ENCODE data around the gene LMAN1L.

LMAN1L gene

GRCh38 chr15:74812533-74812932 is at the start of gene LMAN1L:
Gene LMAN1L (plus strand): TSS chr15:74812835. CDS start chr15:74812855, 20 bp downstream.
- no peak for DNase-seq (ENCODE audit: low read depth, low spot score)

GRCh38 chr15:74763416-74763815 is 49.2 kb upstream of the LMAN1L start:
- no peak for DNase-seq (ENCODE audit: low read depth, low spot score)

- DNase-seq (ENCODE audit: low read depth, low spot score), result no peak
Observed at GRCh38 chr15:74767167-74768098, 45.2 kb upstream of the LMAN1L start.

GRCh38 chr15:74768099-74768770 is 44.4 kb upstream of the LMAN1L start:
- no peak for DNase-seq (ENCODE audit: low read depth, low spot score)

GRCh38 chr15:74768771-74769342 is 43.8 kb upstream of the LMAN1L start:
- DNase-seq (ENCODE audit: low read depth, low spot score), result no peak

- no peak for DNase-seq (ENCODE audit: low read depth, low spot score)
Observed at GRCh38 chr15:74769463-74770025, 43.1 kb upstream of the LMAN1L start.

GRCh38 chr15:74770211-74770903 is 42.3 kb upstream of the LMAN1L start:
- DNase-seq (ENCODE audit: low read depth, low spot score), result no peak

GRCh38 chr15:74773329-74773728 is 39.3 kb upstream of the LMAN1L start:
- DNase-seq (ENCODE audit: low read depth, low spot score), result no peak

- no peak for DNase-seq (ENCODE audit: low read depth, low spot score)
Observed at GRCh38 chr15:74773731-74774252, 38.8 kb upstream of the LMAN1L start.

GRCh38 chr15:74775132-74775562 is 37.5 kb upstream of the LMAN1L start:
- no peak for DNase-seq (ENCODE audit: low read depth, low spot score)

- no peak for DNase-seq (ENCODE audit: low read depth, low spot score)
Observed at GRCh38 chr15:74775894-74776293, 36.7 kb upstream of the LMAN1L start.

GRCh38 chr15:74776821-74777768 is 35.5 kb upstream of the LMAN1L start:
- no peak for DNase-seq (ENCODE audit: low read depth, low spot score)

- no peak for DNase-seq (ENCODE audit: low read depth, low spot score)
Observed at GRCh38 chr15:74777769-74778598, 34.7 kb upstream of the LMAN1L start.

GRCh38 chr15:74778599-74778970 is 34.0 kb upstream of the LMAN1L start:
- no peak for DNase-seq (ENCODE audit: low read depth, low spot score)

GRCh38 chr15:74779162-74779648 is 33.4 kb upstream of the LMAN1L start:
- DNase-seq (ENCODE audit: low read depth, low spot score), result no peak

- no peak for DNase-seq (ENCODE audit: low read depth, low spot score)
Observed at GRCh38 chr15:74780523-74781430, 31.9 kb upstream of the LMAN1L start.

- DNase-seq (ENCODE audit: low read depth, low spot score), result no peak
Observed at GRCh38 chr15:74781431-74782258, 31.0 kb upstream of the LMAN1L start, which contains the start of gene CSK. Gene CSK (plus strand): TSS chr15:74782080. CDS start chr15:74798298, 16,218 bp downstream.

Data from smooth muscle cell of the brain vasculature (primary cell).